SU-DHL-6 (cell line): ENCODE data around the gene RAB1A.
"Not testable (repeated sequence)": the region's sequence is repeated elsewhere in the genome, so short reads cannot be mapped to it uniquely, and the experiment has no call there.

Experiments
- H2AFZ ChIP-seq: fragments of 200-600 bp; sonication (generic); 2 replicates; pipeline ENCODE4 v1.6.1; 2014; ENCODE audit warnings: low read depth, mild to moderate bottlenecking, moderate library complexity, mixed read lengths, antibody characterized with exemption, low read length; ENCODE audit not compliant: severe bottlenecking
- H3F3A ChIP-seq: fragments of 200-600 bp; shearing (Covaris generic); 2 replicates; pipeline ENCODE4 v1.6.0; 2016; ENCODE audit warnings: antibody characterized with exemption, mild to moderate bottlenecking; ENCODE audit not compliant: insufficient read depth
- H3K27ac ChIP-seq: fragments of 200-600 bp; sonication (generic); 2 replicates; pipeline ENCODE4 v1.5.1; 2016; ENCODE audit warnings: low read depth, mild to moderate bottlenecking, low read length, moderate library complexity, mixed read lengths
- H3K27me3 ChIP-seq: fragments of 200-600 bp; sonication (generic), shearing (Covaris generic); 2 replicates; pipeline ENCODE4 v1.6.0; 2014; ENCODE audit warnings: mild to moderate bottlenecking, low read length
- H3K36me3 ChIP-seq: fragments of 200-600 bp; sonication (generic); 2 replicates; pipeline ENCODE4 v1.6.1; 2014; ENCODE audit warnings: mild to moderate bottlenecking, low read length, mixed read lengths
- H3K4me2 ChIP-seq: fragments of 300-600, 200-600 bp; shearing (Covaris generic), sonication (generic); 2 replicates; pipeline ENCODE4 v1.6.0; 2014; ENCODE audit warnings: low read length, low read depth, mild to moderate bottlenecking; ENCODE audit not compliant: poor library complexity, severe bottlenecking
- H3K4me3 ChIP-seq: fragments of 200-600 bp; sonication (generic); 2 replicates; pipeline ENCODE4 v1.5.1; 2014; ENCODE audit warnings: antibody characterized with exemption, low read length, mild to moderate bottlenecking, mixed read lengths; ENCODE audit not compliant: insufficient read depth, poor library complexity, severe bottlenecking
- H3K79me2 ChIP-seq: fragments of 200-600 bp; sonication (generic); 2 replicates; pipeline ENCODE4 v1.6.1; 2014; ENCODE audit warnings: mild to moderate bottlenecking, low read length, moderate library complexity; ENCODE audit not compliant: insufficient read depth
- H3K9ac ChIP-seq: fragments of 200-600 bp; sonication (generic); 2 replicates; pipeline ENCODE4 v1.7.0; 2014; ENCODE audit warnings: mild to moderate bottlenecking, low read length
- H3K9me2 ChIP-seq: fragments of 200-600 bp; sonication (generic); replicated peaks from 2 replicates; pipeline ENCODE4 v1.6.1; 2014; ENCODE audit warnings: low read length; ENCODE audit not compliant: insufficient read depth
- H3K9me3 ChIP-seq: fragments of 200-600 bp; sonication (generic); 2 replicates; pipeline ENCODE4 v1.6.1; 2014; ENCODE audit warnings: low read length, mixed read lengths; ENCODE audit not compliant: insufficient read depth
- H4K20me1 ChIP-seq: fragments of 200-600 bp; sonication (generic); 2 replicates; pipeline ENCODE4 v1.6.1; 2014; ENCODE audit warnings: low read depth, mild to moderate bottlenecking, antibody characterized with exemption, low read length, moderate library complexity, mixed read lengths
- EZH2phosphoT487 ChIP-seq: fragments of 200-600 bp; sonication (generic), shearing (Covaris generic); conservative IDR thresholded peaks from 2 replicates; pipeline ENCODE4 v1.6.1; 2018; ENCODE audit warnings: mild to moderate bottlenecking, antibody characterized with exemption, low read length, moderate library complexity, mixed read lengths
- TF ChIP-seq, protein P1 (sequence below): fragments of 200-600 bp; sonication (generic); IDR thresholded peaks from one replicate; pipeline ENCODE4 v1.5.1; 2017; ENCODE audit warnings: antibody characterized with exemption, mild to moderate bottlenecking, low read length, moderate library complexity; ENCODE audit not compliant: insufficient read depth, poor library complexity, severe bottlenecking

Gene RAB1A

DNA sequence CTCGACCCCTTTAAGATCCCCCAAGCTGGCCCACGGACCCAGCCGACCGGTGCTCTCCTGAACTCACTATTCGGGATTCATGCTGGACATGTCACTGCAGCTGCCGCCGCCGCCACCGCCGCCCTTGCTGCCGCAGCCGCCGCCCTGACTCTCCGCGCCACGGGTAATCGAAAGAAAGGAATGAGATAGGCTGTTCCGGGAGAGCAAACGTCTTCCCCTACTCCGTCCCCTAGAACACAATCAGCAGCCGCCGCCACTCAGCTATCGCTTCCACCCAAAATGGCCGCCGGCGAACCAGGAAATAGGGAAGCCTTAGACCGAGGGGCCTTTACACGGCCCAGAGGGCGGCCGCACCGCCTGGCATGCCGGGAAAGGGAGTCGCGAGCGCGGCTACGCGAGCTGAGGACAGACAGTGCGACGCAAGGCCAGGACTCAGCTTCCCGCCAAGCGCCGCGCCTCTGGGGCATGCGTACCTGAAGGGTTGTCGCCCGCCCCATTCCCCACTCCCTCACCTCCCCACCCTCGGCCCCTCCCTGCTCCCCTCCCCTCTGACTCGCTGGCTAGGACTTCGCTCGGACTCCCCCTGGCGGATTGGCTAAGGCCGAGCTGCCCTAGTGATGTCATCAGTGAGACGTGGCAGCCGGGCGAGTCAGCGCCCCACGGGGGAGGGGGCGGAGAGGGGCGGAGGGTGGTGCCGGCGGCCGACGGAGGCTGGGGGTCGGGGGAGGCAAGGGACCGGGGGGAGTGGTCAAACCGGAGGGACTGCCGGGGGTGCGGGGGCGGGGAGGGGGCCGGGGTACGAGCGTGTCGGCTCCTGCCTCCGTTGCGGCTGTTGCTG lies at the start of gene RAB1A:
TSS of gene RAB1A (minus strand) at position 281 of the 838 bp plus-strand sequence. CDS start at position 90, 191 bp downstream.
- Histone ChIP-seq H3K36me3 (no peaks in the 10 kb centered on the region), H3K79me2 (peaks cover 49% of the 10 kb centered on the region), H3K27ac (peak within 1 kb of the TSS; percentile 56), H2AFZ (peak within 1 kb of the TSS; percentile 87), H3K9me3 (no peaks in the 10 kb centered on the region), H3F3A (peaks cover 9% of the 10 kb centered on the region), H3K27me3 (no peaks in the 10 kb centered on the region), H3K4me3 (peak within 1 kb of the TSS; percentile 85), H3K4me2 (peak within 1 kb of the TSS; percentile 91), H3K9ac (peak within 1 kb of the TSS; percentile 94), H4K20me1 (peaks cover 21% of the 10 kb centered on the region), H3K9me2 (no peaks in the 10 kb centered on the region)
- no peak for TF ChIP-seq EZH2phosphoT487
- TF ChIP-seq, protein P1, sequence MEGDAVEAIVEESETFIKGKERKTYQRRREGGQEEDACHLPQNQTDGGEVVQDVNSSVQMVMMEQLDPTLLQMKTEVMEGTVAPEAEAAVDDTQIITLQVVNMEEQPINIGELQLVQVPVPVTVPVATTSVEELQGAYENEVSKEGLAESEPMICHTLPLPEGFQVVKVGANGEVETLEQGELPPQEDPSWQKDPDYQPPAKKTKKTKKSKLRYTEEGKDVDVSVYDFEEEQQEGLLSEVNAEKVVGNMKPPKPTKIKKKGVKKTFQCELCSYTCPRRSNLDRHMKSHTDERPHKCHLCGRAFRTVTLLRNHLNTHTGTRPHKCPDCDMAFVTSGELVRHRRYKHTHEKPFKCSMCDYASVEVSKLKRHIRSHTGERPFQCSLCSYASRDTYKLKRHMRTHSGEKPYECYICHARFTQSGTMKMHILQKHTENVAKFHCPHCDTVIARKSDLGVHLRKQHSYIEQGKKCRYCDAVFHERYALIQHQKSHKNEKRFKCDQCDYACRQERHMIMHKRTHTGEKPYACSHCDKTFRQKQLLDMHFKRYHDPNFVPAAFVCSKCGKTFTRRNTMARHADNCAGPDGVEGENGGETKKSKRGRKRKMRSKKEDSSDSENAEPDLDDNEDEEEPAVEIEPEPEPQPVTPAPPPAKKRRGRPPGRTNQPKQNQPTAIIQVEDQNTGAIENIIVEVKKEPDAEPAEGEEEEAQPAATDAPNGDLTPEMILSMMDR = no peak

DNA sequence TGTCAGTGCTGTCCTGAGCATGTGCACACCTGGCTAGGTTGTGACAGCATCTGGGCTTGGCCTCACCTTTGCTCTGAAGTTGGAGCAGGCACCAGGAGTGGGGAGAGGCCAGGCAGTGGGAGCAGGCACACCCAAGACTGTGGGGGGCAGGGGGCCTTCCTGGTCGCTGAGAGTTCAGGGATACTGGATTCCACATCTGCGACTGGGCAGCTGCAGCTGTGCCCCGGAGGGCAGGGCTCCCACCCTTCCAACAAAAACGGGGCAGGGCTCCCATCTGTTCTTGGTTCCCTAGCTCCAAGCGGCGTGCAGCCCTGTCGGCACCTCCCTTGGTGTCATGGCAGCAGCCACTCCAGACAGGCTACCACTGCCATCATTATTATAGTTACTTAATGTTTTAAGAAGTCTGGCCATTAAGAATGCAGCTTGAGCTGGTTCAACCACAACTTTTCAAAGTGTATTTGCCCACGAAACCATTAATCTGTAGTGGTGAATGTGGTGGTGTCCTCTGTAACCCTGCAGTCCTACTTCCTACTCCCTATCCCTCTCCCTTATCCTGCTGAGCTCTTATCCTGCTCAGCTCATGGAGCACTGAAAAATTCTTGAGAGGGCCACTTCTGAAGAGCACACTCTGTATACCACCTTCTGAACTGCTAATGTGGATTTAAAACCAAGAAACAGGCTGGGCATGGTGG lies 48.0 kb upstream of the RAB1A start:
- H3K9ac ChIP-seq = no peak overlapping the region
- H3K4me2 ChIP-seq = no peak overlapping the region
- no peak overlapping the region for H3K27ac ChIP-seq
- no peak for TF ChIP-seq EZH2phosphoT487
- TF ChIP-seq, protein P1 = no peak
- no peaks in the 10 kb centered on the region for H3K36me3 ChIP-seq
- H3K79me2 ChIP-seq = no peaks in the 10 kb centered on the region
- no peak overlapping the region for H2AFZ ChIP-seq
- no peak overlapping the region for H3K4me3 ChIP-seq
- H3K9me2 ChIP-seq = no peaks in the 10 kb centered on the region
- H4K20me1 ChIP-seq = no peaks in the 10 kb centered on the region
- H3K27me3 ChIP-seq = no peaks in the 10 kb centered on the region
- H3F3A ChIP-seq = no peaks in the 10 kb centered on the region
- H3K9me3 ChIP-seq = no peaks in the 10 kb centered on the region

DNA sequence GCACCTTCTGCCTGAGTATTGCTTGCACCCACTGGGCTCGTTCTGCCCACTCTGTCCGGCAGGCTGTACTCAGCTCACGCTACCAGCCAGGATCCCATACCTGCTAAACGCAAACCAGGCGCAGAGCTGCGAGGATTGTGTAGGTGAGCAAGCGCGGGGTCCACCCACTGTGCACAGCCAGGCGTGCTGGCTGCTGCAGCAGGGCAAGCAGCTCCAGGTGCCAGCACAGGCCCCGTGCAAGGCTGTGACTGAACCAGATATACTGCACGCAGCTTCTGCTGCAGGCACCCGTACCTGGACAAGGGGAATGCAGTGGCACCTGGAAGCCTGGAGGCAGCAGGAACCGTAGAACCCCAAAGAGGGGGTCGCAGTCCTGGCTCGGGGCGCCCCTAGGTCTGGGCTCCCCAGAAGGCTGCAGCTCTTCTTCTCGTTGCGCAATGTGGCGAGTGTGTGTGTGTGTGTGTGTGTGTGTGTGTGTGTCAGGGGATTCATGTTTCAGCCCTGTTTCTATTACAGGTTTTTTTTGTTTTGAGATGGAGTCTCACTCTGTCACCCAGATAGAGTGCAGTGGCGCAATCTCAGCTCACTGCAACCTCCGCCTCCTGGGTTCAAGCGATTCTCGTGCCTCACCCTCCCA lies 46.1 kb upstream of the RAB1A start:
- no peak overlapping the region for H3K27ac ChIP-seq
- no peaks in the 10 kb centered on the region for H3F3A ChIP-seq
- H3K4me3 ChIP-seq = no peak overlapping the region
- TF ChIP-seq, protein P1 = no peak
- no peak for TF ChIP-seq EZH2phosphoT487
- no peak overlapping the region for H3K9ac ChIP-seq
- H3K79me2 ChIP-seq = no peaks in the 10 kb centered on the region
- no peaks in the 10 kb centered on the region for H3K9me2 ChIP-seq
- H2AFZ ChIP-seq = no peak overlapping the region
- H3K9me3 ChIP-seq = no peaks in the 10 kb centered on the region
- no peak overlapping the region for H3K4me2 ChIP-seq
- H3K36me3 ChIP-seq = no peaks in the 10 kb centered on the region
- H3K27me3 ChIP-seq = no peaks in the 10 kb centered on the region
- no peaks in the 10 kb centered on the region for H4K20me1 ChIP-seq

DNA sequence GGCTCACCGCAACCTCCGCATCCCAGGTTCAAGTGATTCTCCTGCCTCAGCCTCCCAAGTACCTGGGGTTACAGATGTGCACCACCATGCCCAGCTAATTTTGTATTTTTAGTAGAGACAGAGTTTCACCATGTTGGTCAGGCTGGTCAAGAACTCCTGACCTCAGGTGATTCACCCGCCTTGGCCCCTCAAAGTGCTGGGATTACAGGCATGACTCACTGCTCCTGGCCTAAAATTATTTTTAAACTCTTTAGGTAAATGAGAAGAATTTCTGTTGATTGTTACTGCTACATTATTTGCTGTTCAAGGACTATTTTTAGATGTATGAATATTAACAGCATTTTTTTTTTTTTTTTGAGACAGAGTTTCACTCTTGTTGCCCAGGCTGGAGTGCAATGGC lies 44.1 kb upstream of the RAB1A start:
- H3K36me3 ChIP-seq, H3K9me2 ChIP-seq, H3K9me3 ChIP-seq, H3K4me3 ChIP-seq, H3K27ac ChIP-seq, H3K27me3 ChIP-seq, H4K20me1 ChIP-seq, H3F3A ChIP-seq, H2AFZ ChIP-seq, H3K4me2 ChIP-seq, H3K79me2 ChIP-seq, H3K9ac ChIP-seq: not testable (repeated sequence)
